CD14-positive monocyte (primary cell): ENCODE measurements around the gene DNAJA1. TPM values are rescaled to one million over a fixed set of nuclear protein-coding genes. Genes with fewer than 3 reads are reported as not detected.

Experiments used
- DNase-seq, 3 donors: peaks; one replicate each; pipeline ENCODE4 v3.0.0-alpha.2; 2011 to 2022
- H2AFZ ChIP-seq: 2 replicates; pipeline ENCODE4 v1.6.0; 2012; ENCODE audit warnings: mild to moderate bottlenecking, low read depth, low read length, inconsistent platforms; ENCODE audit not compliant: insufficient read depth, poor library complexity, severe bottlenecking
- H3K27ac ChIP-seq, 2 donors: 1 replicate in 1 of 2; 2 replicates in 1 of 2; pipeline ENCODE4 v1.5.1; 2012 to 2013; ENCODE audit warnings: low read length in 2 of 2, control low read depth in 1 of 2, inconsistent platforms in 1 of 2, low read depth in 1 of 2, mild to moderate bottlenecking in 1 of 2
- H3K27me3 ChIP-seq, 2 donors: one replicate each; pipeline versions ENCODE4 v1.6.0 to v1.6.1; 2011 to 2013; ENCODE audit warnings: low read length in 2 of 2; ENCODE audit not compliant: control insufficient read depth in 2 of 2, insufficient read depth in 2 of 2
- H3K36me3 ChIP-seq, 2 donors: replicated peaks in 1 of 2; 1 replicate in 1 of 2; 2 replicates in 1 of 2; pipeline versions ENCODE4 v1.5.1 to v1.6.1; 2012 to 2013; ENCODE audit warnings: low read length in 2 of 2, control low read depth in 1 of 2, inconsistent platforms in 1 of 2, mild to moderate bottlenecking in 1 of 2; ENCODE audit not compliant: insufficient read depth in 2 of 2, control insufficient read depth in 1 of 2
- H3K4me1 ChIP-seq, 2 donors: 1 replicate in 1 of 2; 2 replicates in 1 of 2; pipeline versions ENCODE4 v1.5.1 to v1.6.1; 2012 to 2013; ENCODE audit warnings: low read length in 2 of 2, control low read depth in 1 of 2, inconsistent platforms in 1 of 2, mild to moderate bottlenecking in 1 of 2, moderate library complexity in 1 of 2; ENCODE audit not compliant: insufficient read depth in 2 of 2, control insufficient read depth in 1 of 2
- H3K4me2 ChIP-seq: replicated peaks from 2 replicates; pipeline ENCODE3; 2012; ENCODE audit warnings: low read length, moderate library complexity, mild to moderate bottlenecking; ENCODE audit not compliant: poor library complexity, severe bottlenecking; ENCODE audit errors: extremely low read depth
- H3K4me3 ChIP-seq, 3 experiments: fragments of 200-600 bp in 1 of 3; sonication (generic) in 1 of 3; replicated peaks in 1 of 3; 1 replicate in 2 of 3; 2 replicates in 1 of 3; pipeline ENCODE4 v1.5.1; 2011 to 2013; ENCODE audit warnings: low read length in 3 of 3, mild to moderate bottlenecking in 3 of 3, control low read depth in 2 of 3, low read depth in 2 of 3, inconsistent platforms in 1 of 3, moderate library complexity in 1 of 3
- H3K79me2 ChIP-seq: 2 replicates; pipeline ENCODE4 v1.6.0; 2012; ENCODE audit warnings: mild to moderate bottlenecking, control low read depth, inconsistent platforms, low read length, moderate library complexity; ENCODE audit not compliant: insufficient read depth
- H3K9ac ChIP-seq: 2 replicates; pipeline ENCODE4 v1.6.0; 2017; ENCODE audit warnings: low read length, mild to moderate bottlenecking; ENCODE audit not compliant: insufficient read depth, poor library complexity, severe bottlenecking
- H3K9me3 ChIP-seq, 2 donors: replicated peaks in 1 of 2; 1 replicate in 1 of 2; 2 replicates in 1 of 2; pipeline versions ENCODE4 v1.5.1 to v1.6.1; 2012 to 2013; ENCODE audit warnings: low read length in 2 of 2, control low read depth in 1 of 2; ENCODE audit not compliant: control insufficient read depth in 1 of 2, insufficient read depth in 1 of 2
- H4K20me1 ChIP-seq: 2 replicates; pipeline ENCODE4 v1.6.0; 2012; ENCODE audit warnings: mild to moderate bottlenecking, low read length, control low read depth, moderate library complexity; ENCODE audit not compliant: insufficient read depth
- H3K27ac Mint-ChIP-seq, 7 donors: one replicate each; pipeline ENCODE4 v1.8.0; 2020; ENCODE audit warnings: mild to moderate bottlenecking in 7 of 7, mixed read lengths in 7 of 7, moderate library complexity in 6 of 7, inconsistent platforms in 2 of 7
- H3K27me3 Mint-ChIP-seq, 3 donors: one replicate each; pipeline ENCODE4 v1.8.0; 2021 to 2022; ENCODE audit warnings: low read depth in 3 of 3, mild to moderate bottlenecking in 3 of 3, mixed read lengths in 3 of 3, moderate library complexity in 3 of 3, inconsistent platforms in 1 of 3
- H3K36me3 Mint-ChIP-seq, 2 donors: one replicate each; pipeline ENCODE4 v1.8.0; 2020; ENCODE audit warnings: mixed read lengths in 2 of 2, inconsistent platforms in 1 of 2, mild to moderate bottlenecking in 1 of 2
- H3K4me1 Mint-ChIP-seq: one replicate; pipeline ENCODE4 v1.8.0; 2020; ENCODE audit warnings: mild to moderate bottlenecking, mixed read lengths
- H3K4me3 Mint-ChIP-seq, 2 donors: one replicate each; pipeline ENCODE4 v1.8.0; 2020; ENCODE audit warnings: mild to moderate bottlenecking in 2 of 2, mixed read lengths in 2 of 2, moderate library complexity in 1 of 2
- H3K9me3 Mint-ChIP-seq, 7 donors: one replicate each; pipeline ENCODE4 v1.8.0; 2020 to 2022; ENCODE audit warnings: mixed read lengths in 7 of 7, mild to moderate bottlenecking in 6 of 7, moderate library complexity in 6 of 7, inconsistent platforms in 2 of 7
- WGBS: methylation state at CpG from one replicate; pipeline ENCODE4 v1.1.5; 2013; ENCODE audit warnings: missing lambda C conversion rate; ENCODE audit not compliant: insufficient coverage; 5-methylcytosine and 5-hydroxymethylcytosine counted together
- intact Hi-C, 2 donors: fragments of 100-400 bp; cut with micrococcal nuclease; formaldehyde crosslinking; loops; one replicate each; pipeline versions ENCODE4 v1.15.0 to v1.15.1; 2023
- polyA plus RNA-seq, 3 donors: library from polyadenylated mRNA; depleted of rRNA in 1 of 3; unstranded in 2 of 3; stranded (reverse) in 1 of 3; fragments of 300-500 nt in 2 of 3; fragments of >200 nt in 1 of 3; fragmentation: Illumina TruSeq in 2 of 3; gene quantifications; 1 replicate in 2 of 3; 2 replicates in 1 of 3; pipeline ENCODE4 v1.2.3, GENCODE V29; 2012 to 2021
- TF ChIP-seq, protein P1 (sequence below): fragments of 200-600 bp; IDR thresholded peaks from one replicate; pipeline ENCODE4 v1.8.0; 2022; ENCODE audit warnings: antibody characterized with exemption, mild to moderate bottlenecking

DNAJA1 gene
- polyA plus RNA-seq, 3 donors, result 73.3 to 112 (median 93.6) TPM

DNA sequence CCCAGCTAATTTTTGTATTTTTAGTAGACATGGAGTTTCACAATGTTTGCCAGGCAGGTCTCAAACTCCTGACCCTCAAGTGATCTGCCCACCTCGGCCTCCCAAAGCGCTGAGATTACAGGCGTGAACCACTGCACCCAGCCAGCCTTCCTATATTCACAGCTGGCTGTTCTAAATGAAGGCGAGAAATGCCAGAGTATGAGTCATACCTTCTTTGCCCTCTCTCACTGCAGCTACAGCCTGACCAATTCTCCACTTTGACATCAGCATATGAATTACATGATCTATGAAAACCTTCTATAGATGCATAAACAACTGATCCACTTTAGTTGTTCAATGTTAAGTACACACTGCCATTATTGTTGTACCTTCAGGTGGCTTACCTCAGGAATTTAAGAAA is 38.1 kb upstream of the DNAJA1 start:
- WGBS, result 92% methylated on average over 4 of the region's 4 CpGs
- Histone ChIP-seq H3K9me3 (no peaks in the 10 kb centered on the region), H3K79me2 (peaks cover 17% of the 10 kb centered on the region), H3K4me1 (no peaks in the 10 kb centered on the region), H3K9ac (no peak overlapping the region), H3K36me3 (peaks cover 61 to 96% of the 10 kb centered on the region in 2 donors), H2AFZ (no peak overlapping the region), H3K27me3 (no peaks in the 10 kb centered on the region), H3K27ac (no peak overlapping the region), H3K4me2 (no peak overlapping the region), H4K20me1 (peaks cover 6% of the 10 kb centered on the region), H3K4me3 (no peak overlapping the region)
- Mint-ChIP-seq H3K9me3 (no peaks in the 10 kb centered on the region), H3K36me3 (peaks cover 78 to 87% of the 10 kb centered on the region in 2 donors), H3K4me1 (no peaks in the 10 kb centered on the region), H3K4me3 (no peak overlapping the region), H3K27me3 (no peaks in the 10 kb centered on the region), H3K27ac (peak overlapping the region in 1 of 7 donors; percentile 67)
- TF ChIP-seq, protein P1, sequence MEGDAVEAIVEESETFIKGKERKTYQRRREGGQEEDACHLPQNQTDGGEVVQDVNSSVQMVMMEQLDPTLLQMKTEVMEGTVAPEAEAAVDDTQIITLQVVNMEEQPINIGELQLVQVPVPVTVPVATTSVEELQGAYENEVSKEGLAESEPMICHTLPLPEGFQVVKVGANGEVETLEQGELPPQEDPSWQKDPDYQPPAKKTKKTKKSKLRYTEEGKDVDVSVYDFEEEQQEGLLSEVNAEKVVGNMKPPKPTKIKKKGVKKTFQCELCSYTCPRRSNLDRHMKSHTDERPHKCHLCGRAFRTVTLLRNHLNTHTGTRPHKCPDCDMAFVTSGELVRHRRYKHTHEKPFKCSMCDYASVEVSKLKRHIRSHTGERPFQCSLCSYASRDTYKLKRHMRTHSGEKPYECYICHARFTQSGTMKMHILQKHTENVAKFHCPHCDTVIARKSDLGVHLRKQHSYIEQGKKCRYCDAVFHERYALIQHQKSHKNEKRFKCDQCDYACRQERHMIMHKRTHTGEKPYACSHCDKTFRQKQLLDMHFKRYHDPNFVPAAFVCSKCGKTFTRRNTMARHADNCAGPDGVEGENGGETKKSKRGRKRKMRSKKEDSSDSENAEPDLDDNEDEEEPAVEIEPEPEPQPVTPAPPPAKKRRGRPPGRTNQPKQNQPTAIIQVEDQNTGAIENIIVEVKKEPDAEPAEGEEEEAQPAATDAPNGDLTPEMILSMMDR, result no peak
- intact Hi-C loops, result no loop called here
- DNase-seq, result no peak

DNA sequence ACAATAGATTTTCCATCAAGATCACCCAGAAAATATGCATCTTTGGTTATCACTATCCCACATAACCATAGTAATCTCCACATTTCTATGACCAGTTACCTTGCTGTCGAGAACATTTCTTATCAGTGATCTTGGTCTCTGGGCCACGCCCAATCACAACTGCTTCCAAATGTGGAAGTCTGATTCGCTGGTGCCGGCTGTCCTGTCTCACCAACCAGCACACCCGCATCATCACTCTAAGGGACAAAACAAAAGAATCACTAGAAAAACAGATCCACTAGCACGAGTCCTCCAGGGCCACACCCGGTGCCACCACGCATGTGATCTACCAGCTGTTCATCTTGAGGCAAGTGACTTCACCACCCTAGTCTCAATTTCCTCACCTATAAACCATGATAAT is 35.4 kb upstream of the DNAJA1 start:
- H3K4me3 Mint-ChIP-seq, result no peak overlapping the region
- intact Hi-C loops, result no loop called here
- no peaks in the 10 kb centered on the region for H3K9me3 Mint-ChIP-seq
- peak overlapping the region in 1 of 2 donors; percentile 14 for H3K27ac ChIP-seq
- no peak overlapping the region for H2AFZ ChIP-seq
- no peaks in the 10 kb centered on the region for H3K27me3 ChIP-seq
- peaks cover 8 to 11% of the 10 kb centered on the region in 2 donors for H3K4me1 ChIP-seq
- peaks cover 40 to 87% of the 10 kb centered on the region in 2 donors for H3K36me3 ChIP-seq
- H3K27me3 Mint-ChIP-seq, result no peaks in the 10 kb centered on the region
- peaks cover 63 to 72% of the 10 kb centered on the region in 2 donors for H3K36me3 Mint-ChIP-seq
- no peak overlapping the region for H3K9ac ChIP-seq
- WGBS, result 94% methylated on average over 4 of the region's 8 CpGs
- peak overlapping the region in 2 of 7 donors; percentile 38 to 70 for H3K27ac Mint-ChIP-seq
- no peak overlapping the region for H3K4me3 ChIP-seq
- H3K4me1 Mint-ChIP-seq, result peaks cover 17% of the 10 kb centered on the region
- H3K4me2 ChIP-seq, result no peak overlapping the region
- TF ChIP-seq, protein P1, result no peak
- DNase-seq, result no peak
- H3K79me2 ChIP-seq, result peaks cover 36% of the 10 kb centered on the region
- no peaks in the 10 kb centered on the region for H3K9me3 ChIP-seq
- peaks cover 6% of the 10 kb centered on the region for H4K20me1 ChIP-seq
